ENCODE results near the gene HERPUD1.
"Not testable (repeated sequence)": the region's sequence is repeated elsewhere in the genome, so short reads cannot be mapped to it uniquely, and the experiment has no call there.

Gene HERPUD1

GRCh38 chr16:56990407-56991286 is 58.7 kb downstream of the HERPUD1 start:
- in situ Hi-C loops (cut with MboI; ENCODE audit: low sequenced_read_pairs) = no loop called here

GRCh38 chr16:56992431-56992830 is 60.5 kb downstream of the HERPUD1 start:
- in situ Hi-C loops (cut with MboI; ENCODE audit: low sequenced_read_pairs) = not testable (repeated sequence)

DNA sequence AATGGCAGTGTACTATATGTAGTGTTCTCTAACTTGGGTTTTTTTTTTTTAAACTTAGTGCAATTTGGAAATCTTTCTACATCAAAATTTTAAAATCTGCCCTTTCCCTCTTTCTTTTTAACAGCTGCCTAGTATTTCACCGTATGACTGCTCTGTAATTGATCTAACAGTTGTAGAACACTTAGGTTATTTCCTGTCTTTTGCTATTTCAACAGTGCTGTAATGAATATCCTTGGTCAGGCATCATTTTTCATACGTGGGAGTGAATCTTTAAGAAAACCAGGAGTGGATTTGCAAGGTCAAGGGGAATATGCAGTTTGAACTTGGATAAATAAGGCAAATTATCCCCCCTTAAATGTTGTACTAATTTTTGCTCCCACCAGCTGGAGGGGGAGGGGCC is 61.3 kb downstream of the HERPUD1 start:
- in situ Hi-C loops (cut with MboI; ENCODE audit: low sequenced_read_pairs) = no loop called here

DNA sequence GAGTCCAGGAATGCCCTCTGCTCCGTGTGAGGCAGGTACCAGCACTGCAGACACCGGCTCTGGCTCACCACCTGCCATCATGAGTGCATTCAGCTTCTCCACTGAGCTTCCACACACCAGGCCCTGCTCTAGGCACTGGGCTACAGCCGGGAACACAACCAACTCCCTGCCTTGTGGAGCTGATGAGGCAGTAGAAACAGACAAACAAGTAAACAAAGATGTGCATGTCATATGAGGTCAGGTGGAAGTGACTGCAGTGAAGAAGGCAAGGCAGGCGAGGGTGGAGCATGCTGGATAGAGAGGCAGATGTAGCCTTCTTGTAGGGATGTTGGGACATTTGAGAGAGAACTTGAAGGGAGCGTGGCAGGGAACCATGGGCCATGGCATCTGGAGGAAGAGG is 62.4 kb downstream of the HERPUD1 start:
- in situ Hi-C loops (cut with MboI; ENCODE audit: low sequenced_read_pairs) = no loop called here
